Thyroid gland (tissue), 4 donors: Measurements from ENCODE around the gene PCYT1B. TPM values are rescaled to one million over a fixed set of nuclear protein-coding genes. Genes with fewer than 3 reads are reported as not detected.
"Not testable (repeated sequence)": the region's sequence is repeated elsewhere in the genome, so short reads cannot be mapped to it uniquely, and the experiment has no call there.

ENCODE experiments used
- DNase-seq, 2 donors: peaks; one replicate each; pipeline ENCODE4 v3.0.0-alpha.2; 2019
- H3K27ac ChIP-seq, 3 donors: fragments of 200-600 bp; sonication (generic); 1 replicate in 2 of 3; 2 replicates in 1 of 3; pipeline ENCODE4 v1.5.1; 2016 to 2019; ENCODE audit warnings: mild to moderate bottlenecking in 1 of 3, moderate library complexity in 1 of 3
- H3K27me3 ChIP-seq: fragments of 200-600 bp; sonication (generic); one replicate; pipeline ENCODE4 v1.5.1; 2019
- H3K36me3 ChIP-seq, 2 donors: fragments of 200-600 bp; sonication (generic); one replicate each; pipeline ENCODE4 v1.5.1; 2016 to 2019
- H3K4me1 ChIP-seq, 2 donors: fragments of 200-600 bp; sonication (generic); one replicate each; pipeline ENCODE4 v1.5.1; 2017 to 2019
- H3K4me3 ChIP-seq, 3 donors: fragments of 200-600 bp; sonication (generic); replicated peaks in 1 of 3; 1 replicate in 2 of 3; 2 replicates in 1 of 3; pipeline ENCODE4 v1.5.1; 2016; ENCODE audit warnings: mild to moderate bottlenecking in 1 of 3
- H3K9me3 ChIP-seq: fragments of 200-600 bp; sonication (generic); one replicate; pipeline ENCODE4 v1.5.1; 2017
- POLR2A ChIP-seq, 2 donors: fragments of 450-650 bp; IDR thresholded peaks; one replicate each; pipeline ENCODE4 v1.6.1; 2017; ENCODE audit warnings: antibody characterized with exemption in 2 of 2, mild to moderate bottlenecking in 2 of 2, moderate library complexity in 1 of 2
- WGBS, 2 donors: methylation state at CpG; one replicate each; pipeline ENCODE4 v1.1.5; 2017; 5-methylcytosine and 5-hydroxymethylcytosine counted together
- intact Hi-C: fragments of 100-400 bp; cut with DNase I; formaldehyde crosslinking; loops from one replicate; pipeline ENCODE4 v1.15.1; 2023
- total RNA-seq, 4 donors: library from RNA; depleted of rRNA; stranded (reverse); fragments of >200 nt; gene quantifications; one replicate each; pipeline ENCODE4 v1.2.3, GENCODE V29; 2016
- TF ChIP-seq, protein P1 (sequence below), 6 experiments: fragments of 200-600 bp in 3 of 6; fragments of 450-650 bp in 3 of 6; sonication (generic) in 3 of 6; IDR thresholded peaks; one replicate each; pipeline ENCODE4 v1.5.1; 2016 to 2019; ENCODE audit warnings: antibody characterized with exemption in 6 of 6, mild to moderate bottlenecking in 2 of 6, inconsistent platforms in 1 of 6, moderate library complexity in 1 of 6

The PCYT1B gene
- total RNA-seq, 4 donors from 2014 or later = 0.13 TPM; not detected in 3

DNA sequence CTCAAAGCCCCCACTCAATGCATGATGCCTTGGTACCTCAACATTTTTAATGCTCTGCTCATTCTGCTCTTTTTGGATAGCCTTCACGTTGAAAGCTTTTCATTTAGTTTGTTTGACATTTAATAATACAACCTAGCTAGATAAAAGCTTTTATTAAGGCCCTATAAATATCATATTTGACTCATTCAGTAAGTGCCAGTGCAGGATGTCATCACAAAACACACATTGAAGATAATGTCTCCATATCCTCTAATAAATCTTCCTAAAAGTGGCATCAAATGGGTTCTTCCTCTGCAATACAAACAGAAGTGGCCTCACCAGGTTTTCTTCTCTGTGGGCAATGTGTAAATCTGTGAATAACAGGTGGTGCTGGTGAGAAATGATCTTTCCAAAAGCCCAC lies 12.0 kb upstream of the PCYT1B start:
- DNase-seq = no peak
- TF ChIP-seq, protein P1, sequence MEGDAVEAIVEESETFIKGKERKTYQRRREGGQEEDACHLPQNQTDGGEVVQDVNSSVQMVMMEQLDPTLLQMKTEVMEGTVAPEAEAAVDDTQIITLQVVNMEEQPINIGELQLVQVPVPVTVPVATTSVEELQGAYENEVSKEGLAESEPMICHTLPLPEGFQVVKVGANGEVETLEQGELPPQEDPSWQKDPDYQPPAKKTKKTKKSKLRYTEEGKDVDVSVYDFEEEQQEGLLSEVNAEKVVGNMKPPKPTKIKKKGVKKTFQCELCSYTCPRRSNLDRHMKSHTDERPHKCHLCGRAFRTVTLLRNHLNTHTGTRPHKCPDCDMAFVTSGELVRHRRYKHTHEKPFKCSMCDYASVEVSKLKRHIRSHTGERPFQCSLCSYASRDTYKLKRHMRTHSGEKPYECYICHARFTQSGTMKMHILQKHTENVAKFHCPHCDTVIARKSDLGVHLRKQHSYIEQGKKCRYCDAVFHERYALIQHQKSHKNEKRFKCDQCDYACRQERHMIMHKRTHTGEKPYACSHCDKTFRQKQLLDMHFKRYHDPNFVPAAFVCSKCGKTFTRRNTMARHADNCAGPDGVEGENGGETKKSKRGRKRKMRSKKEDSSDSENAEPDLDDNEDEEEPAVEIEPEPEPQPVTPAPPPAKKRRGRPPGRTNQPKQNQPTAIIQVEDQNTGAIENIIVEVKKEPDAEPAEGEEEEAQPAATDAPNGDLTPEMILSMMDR (IDR thresholded peaks at IDR 0.05) = no peak
- TF ChIP-seq POLR2A (IDR thresholded peaks at IDR 0.05) = no peak
- Histone ChIP-seq H3K36me3 (no peaks in the 10 kb centered on the region), H3K27me3 (no peaks in the 10 kb centered on the region), H3K4me1 (no peaks in the 10 kb centered on the region), H3K9me3 (no peaks in the 10 kb centered on the region), H3K27ac (no peak overlapping the region), H3K4me3 (no peak overlapping the region)
- 62 to 88% methylated on average over 1 of the region's 1 CpG for WGBS, 2 donors
- intact Hi-C loops = no loop called here

DNA sequence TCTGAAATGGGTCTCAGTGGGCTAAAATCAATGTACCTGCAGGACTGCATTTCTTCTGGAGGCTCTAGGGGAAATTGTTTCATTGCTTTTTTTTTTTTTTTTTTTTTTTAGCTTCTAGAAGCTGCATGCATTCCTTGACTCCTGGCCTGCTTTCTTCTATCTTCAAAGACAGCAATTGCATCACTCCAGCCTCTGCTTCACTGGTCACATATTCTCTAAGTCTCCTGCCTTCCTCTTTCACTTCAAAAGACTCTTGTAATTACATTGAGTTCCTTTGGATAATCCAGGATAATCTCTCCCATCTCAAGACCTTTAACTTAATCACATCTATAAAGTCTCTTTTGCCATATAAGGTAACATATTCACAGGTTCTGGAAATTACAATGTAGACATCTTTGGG lies 11.3 kb upstream of the PCYT1B start:
- no peaks in the 10 kb centered on the region for H3K4me1 ChIP-seq
- H3K27ac ChIP-seq = no peak overlapping the region
- no peak for DNase-seq
- H3K4me3 ChIP-seq = no peak overlapping the region
- TF ChIP-seq, protein P1 (IDR thresholded peaks at IDR 0.05) = no peak
- TF ChIP-seq POLR2A (IDR thresholded peaks at IDR 0.05) = no peak
- H3K36me3 ChIP-seq = no peaks in the 10 kb centered on the region
- intact Hi-C loops = no loop called here
- no peaks in the 10 kb centered on the region for H3K27me3 ChIP-seq
- no peaks in the 10 kb centered on the region for H3K9me3 ChIP-seq

DNA sequence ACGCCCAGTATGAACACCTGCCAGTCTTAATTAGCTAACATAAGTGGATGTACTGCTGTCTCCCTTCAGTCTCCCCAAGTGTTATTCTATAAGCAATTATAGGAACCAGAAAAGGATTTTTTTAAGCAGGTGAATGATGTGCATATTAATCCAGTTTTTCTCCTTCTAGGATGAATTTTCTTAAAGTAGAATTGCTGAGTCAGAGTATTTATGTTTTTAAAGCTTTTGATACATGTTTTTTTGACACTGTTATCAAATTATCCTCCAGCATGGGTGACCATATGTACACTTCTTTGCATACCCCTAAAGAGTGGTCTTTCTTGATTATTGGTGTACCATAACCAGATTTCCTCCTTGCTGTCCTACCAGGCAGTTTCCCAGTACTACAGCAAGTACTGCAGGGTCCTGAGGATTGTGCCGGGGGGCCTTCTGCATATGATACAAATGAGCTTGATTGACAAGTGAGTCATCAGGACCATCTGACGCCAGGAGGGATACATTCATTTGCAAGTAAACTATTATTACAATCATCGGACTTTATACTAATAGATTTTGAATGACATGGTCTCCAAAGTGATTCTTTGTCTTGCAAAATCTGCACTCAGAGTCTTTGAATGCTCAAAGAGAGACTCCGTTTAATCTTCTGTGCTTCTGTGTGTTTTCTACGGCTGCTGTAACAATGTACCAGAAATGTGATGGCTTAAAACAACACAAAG lies 10.7 kb upstream of the PCYT1B start:
- Histone ChIP-seq H3K36me3 (no peaks in the 10 kb centered on the region), H3K27me3 (no peaks in the 10 kb centered on the region), H3K9me3 (no peaks in the 10 kb centered on the region), H3K27ac (no peak overlapping the region), H3K4me1 (no peaks in the 10 kb centered on the region), H3K4me3 (no peak overlapping the region)
- intact Hi-C loops = no loop called here
- 69 to 71% methylated on average over 6 of the region's 6 CpGs for whole genome bisulfite sequencing, 2 donors
- TF ChIP-seq, protein P1 (IDR thresholded peaks at IDR 0.05) = no peak
- no peak for TF ChIP-seq POLR2A (IDR thresholded peaks at IDR 0.05)
- no peak for DNase-seq

DNA sequence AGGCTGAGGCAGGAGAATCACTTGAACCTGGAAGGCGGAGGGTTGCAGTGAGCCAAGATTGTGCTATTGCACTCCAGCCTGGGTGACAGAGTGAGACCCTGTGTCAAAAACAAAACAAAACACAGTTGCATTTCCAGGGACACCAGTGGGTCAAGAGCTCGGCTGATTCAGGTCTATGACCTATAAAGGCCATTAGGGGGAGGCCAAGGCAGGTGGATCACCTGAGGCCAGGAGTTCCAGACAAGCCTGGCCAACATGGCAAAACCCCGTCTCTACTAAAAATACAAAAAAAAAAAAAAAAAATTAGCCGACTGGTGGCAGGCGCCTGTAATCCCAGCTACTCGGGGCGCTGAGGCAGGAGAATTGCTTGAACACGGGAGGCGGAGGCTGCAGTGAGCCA lies 8.5 kb upstream of the PCYT1B start:
- H3K36me3 ChIP-seq, DNase-seq, H3K4me1 ChIP-seq, H3K4me3 ChIP-seq, H3K9me3 ChIP-seq, H3K27ac ChIP-seq, H3K27me3 ChIP-seq, intact Hi-C loops: not testable (repeated sequence)
- 44 to 45% methylated on average over 9 of the region's 9 CpGs for WGBS, 2 donors

DNA sequence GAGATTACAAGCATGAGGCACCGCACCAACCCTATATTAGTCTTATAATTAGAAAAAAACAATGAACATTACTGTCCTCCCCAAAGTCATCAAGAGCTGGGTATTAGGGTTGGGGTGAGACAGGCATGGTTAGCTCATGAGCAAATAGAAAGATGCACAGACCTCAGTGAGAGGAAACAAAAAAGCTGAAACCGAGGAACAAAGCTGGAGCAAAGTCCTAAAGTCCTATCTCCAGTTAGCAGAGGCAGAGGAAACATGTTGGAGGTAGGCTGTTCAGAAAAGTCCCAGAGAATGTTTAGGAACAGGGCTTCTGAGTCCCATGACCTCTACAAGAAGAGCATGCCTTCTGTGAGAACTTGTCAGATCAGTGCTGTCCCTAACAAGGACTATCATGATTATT lies 4.6 kb upstream of the PCYT1B start:
- Histone ChIP-seq H3K27me3 (no peaks in the 10 kb centered on the region), H3K9me3 (no peaks in the 10 kb centered on the region), H3K27ac (no peak overlapping the region), H3K4me1 (no peaks in the 10 kb centered on the region), H3K36me3 (no peaks in the 10 kb centered on the region), H3K4me3 (no peak overlapping the region)
- intact Hi-C loops = no loop called here
- TF ChIP-seq, protein P1 (IDR thresholded peaks at IDR 0.05) = no peak
- TF ChIP-seq POLR2A (IDR thresholded peaks at IDR 0.05) = no peak
- 87 to 90% methylated on average over 2 of the region's 2 CpGs for WGBS, 2 donors
- no peak for DNase-seq
